Fibroblast of mammary gland (primary cell): ENCODE data around the gene EEA1.

Source experiments
- DNase-seq: peaks from one replicate; pipeline ENCODE4 v3.0.0-alpha.2; 2010; ENCODE audit warnings: low read depth
- H3K4me3 ChIP-seq: 2 replicates; pipeline ENCODE4 v1.5.1; 2011; ENCODE audit warnings: low read depth, mild to moderate bottlenecking, low read length, moderate library complexity; ENCODE audit not compliant: control insufficient read depth
- TF ChIP-seq, protein P1 (sequence below): conservative IDR thresholded peaks from 2 replicates; pipeline ENCODE4 v1.5.1; 2011; ENCODE audit warnings: low read depth, low read length, inconsistent platforms; ENCODE audit not compliant: control insufficient read depth, insufficient read depth

Gene EEA1

DNA sequence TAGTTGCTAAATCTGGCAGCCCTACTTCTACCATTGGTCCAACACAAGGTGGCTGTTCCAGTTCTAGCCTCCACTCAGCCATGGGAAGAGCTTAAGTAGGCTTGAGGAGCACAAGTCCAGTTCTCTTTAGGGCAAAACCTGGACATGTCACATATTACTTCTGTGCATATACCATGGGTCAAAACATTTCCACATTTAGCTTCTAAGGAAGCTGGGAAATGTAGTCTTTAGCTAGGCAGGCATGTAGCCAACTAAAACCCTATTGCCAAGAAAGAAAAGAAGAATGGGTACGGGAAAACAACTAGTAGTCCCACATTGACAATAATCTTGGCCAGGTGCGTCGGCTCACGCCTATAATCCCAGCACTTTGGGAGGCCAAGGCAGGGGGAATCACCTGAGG, 20.9 kb upstream of the EEA1 start:
- DNase-seq: no peak
- H3K4me3 ChIP-seq: no peak overlapping the region
- TF ChIP-seq, protein P1, sequence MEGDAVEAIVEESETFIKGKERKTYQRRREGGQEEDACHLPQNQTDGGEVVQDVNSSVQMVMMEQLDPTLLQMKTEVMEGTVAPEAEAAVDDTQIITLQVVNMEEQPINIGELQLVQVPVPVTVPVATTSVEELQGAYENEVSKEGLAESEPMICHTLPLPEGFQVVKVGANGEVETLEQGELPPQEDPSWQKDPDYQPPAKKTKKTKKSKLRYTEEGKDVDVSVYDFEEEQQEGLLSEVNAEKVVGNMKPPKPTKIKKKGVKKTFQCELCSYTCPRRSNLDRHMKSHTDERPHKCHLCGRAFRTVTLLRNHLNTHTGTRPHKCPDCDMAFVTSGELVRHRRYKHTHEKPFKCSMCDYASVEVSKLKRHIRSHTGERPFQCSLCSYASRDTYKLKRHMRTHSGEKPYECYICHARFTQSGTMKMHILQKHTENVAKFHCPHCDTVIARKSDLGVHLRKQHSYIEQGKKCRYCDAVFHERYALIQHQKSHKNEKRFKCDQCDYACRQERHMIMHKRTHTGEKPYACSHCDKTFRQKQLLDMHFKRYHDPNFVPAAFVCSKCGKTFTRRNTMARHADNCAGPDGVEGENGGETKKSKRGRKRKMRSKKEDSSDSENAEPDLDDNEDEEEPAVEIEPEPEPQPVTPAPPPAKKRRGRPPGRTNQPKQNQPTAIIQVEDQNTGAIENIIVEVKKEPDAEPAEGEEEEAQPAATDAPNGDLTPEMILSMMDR: no peak

DNA sequence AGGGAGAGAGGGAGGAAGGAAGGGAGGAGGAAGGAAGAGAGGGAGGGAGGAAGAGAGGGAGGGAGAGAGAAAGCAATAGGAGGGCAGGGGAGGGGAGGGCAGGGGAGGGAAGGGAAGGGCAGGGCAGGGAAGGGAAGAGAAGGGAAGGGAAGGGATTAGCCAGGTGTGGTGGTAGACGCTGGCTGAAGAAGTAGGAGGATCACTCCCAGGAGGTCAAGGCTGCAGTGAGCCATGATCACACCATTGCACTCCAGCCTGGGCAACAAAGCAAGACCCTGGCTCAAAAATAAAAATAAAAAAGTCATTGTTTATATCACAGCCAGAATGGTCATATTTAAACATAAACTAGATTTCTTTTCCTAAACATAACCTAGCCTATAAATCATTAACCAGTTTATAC, 20.4 kb upstream of the EEA1 start:
- H3K4me3 ChIP-seq: no peak overlapping the region
- no peak for DNase-seq
- TF ChIP-seq, protein P1: no peak

DNA sequence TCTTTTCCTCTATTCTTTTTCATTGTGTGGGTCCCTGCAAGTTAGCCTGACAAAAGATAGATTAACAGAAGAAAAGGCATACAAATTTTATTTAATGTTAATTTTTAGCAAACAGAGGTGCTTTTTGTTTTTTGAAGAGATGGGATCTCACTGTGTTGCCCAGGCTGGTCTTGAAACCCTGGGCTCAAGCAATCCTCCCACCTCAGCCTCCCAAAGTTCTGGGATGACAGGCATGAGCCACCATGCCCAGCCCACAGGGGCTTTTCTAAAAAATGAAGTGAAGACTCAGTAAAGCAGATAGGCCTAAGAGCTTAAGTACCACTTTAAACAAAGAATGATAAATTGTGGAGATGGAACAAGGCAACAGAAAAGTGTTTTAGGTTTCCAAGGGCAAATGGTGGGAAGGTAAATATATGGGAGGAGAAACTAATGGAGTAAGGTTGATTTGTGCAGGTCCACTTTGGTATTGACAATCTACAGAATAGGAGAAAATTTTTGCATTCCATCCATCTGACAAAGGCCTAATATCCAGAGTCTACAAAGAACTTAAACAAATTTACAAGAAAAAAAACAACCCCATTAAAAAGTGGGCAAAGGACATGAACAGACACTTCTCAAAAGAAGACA, 18.6 kb upstream of the EEA1 start:
- H3K4me3 ChIP-seq: no peak overlapping the region
- TF ChIP-seq, protein P1: no peak
- DNase-seq: no peak

DNA sequence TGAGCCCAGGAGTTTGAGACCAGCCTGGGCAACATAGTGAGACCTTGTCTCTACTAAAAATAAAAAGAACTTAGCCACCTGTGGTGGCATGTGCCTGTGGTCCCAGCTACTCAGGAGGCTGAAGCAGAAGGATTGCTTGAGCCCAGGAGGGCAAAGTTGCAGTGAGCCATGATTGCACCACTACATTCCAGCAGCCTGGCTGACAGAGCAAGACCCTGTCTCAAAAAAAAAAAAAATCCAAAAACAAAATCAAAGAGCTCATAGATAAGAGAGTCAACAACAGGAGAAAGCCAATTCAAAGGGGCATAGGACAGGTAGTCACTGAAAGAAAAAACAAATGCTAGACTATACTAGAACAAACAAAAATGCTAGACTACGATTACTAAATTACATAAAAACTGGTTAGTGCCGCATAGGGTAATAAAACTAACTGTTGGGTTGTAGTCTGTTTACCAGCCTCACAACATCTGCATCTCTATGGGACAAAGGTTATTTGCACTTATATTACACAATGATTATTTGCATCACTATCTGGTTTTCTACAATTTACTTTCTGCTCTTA, 16.6 kb upstream of the EEA1 start:
- DNase-seq: no peak
- H3K4me3 ChIP-seq: no peak overlapping the region
- TF ChIP-seq, protein P1: no peak

DNA sequence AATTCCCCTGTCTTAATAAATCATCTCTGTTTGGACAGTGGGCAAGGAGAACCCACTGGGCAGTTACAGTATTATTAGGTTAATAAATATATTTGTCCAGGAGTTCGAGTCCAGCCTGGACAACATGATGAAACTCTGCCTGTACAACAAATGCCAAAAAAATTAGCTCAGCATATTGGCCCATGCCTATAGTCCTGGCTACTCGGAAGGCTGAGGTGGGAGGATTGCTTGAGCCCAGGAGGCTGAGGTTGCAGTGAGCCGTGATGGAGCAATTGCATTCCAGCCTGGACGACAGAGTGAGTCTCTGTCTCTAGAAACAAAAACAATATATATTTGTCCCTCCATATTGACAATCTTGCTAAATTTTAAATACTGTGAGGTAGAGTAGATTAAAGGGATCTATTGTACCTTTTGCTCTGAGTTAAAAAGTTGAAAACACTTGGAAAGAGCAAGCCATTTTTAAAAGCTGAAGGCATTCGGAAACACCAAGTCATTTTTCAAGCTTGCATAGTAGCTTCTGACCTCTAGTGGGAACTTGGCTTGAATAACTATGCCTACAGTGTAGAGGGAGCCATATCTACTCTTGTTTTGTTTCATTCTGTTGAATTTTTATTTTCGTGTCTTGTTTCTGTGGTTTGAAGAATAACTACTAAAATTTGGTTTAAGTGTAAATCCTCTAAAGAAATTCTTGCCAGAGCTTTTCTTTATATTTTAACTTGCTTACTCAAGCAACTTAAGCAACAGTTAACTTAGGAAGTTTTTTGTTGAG, 14.6 kb upstream of the EEA1 start:
- TF ChIP-seq, protein P1: peak; percentile 35
- DNase-seq: peak; percentile 60
- H3K4me3 ChIP-seq: no peak overlapping the region

DNA sequence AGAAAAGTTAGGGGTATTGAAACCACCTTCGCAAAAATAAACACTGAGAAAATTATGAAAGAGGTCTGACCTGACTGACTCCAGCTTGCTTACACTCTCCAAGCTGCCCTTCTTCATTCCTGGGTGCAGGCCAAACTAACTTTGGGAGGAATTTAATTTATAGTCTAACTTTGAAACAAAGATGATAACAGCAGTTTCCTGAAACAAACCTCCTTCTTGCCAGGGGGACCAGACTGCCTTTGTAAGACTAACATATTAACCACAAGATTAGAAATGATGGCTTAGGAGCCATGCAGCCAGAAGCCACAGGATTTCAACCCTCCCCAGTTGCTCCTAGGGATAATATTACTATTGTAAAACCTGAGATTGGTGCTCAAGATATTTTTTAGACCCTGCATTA, 13.8 kb upstream of the EEA1 start:
- TF ChIP-seq, protein P1: no peak
- H3K4me3 ChIP-seq: no peak overlapping the region
- peak; percentile 76 for DNase-seq

DNA sequence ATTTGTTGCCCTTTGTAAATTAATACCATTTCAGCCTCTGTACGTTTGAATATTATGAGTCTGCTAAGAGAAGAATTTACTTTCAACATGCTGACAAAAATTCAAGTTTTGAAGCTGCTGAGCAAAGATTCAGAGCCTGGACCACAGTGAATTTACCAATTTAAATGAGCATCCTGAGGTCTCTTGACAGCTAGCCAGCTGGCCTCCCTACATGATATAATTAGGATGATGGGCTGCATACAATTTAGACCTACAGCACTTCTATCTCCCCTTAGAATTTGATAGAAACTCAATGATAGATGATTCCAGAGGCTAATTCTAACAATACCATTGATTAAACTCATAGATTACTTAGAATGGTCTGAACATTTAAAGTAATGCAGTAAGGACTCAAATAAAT, 10.0 kb upstream of the EEA1 start:
- H3K4me3 ChIP-seq: no peak overlapping the region
- DNase-seq: no peak
- TF ChIP-seq, protein P1: no peak
